ENCODE measurements around the gene KRR1.

Gene KRR1

DNA sequence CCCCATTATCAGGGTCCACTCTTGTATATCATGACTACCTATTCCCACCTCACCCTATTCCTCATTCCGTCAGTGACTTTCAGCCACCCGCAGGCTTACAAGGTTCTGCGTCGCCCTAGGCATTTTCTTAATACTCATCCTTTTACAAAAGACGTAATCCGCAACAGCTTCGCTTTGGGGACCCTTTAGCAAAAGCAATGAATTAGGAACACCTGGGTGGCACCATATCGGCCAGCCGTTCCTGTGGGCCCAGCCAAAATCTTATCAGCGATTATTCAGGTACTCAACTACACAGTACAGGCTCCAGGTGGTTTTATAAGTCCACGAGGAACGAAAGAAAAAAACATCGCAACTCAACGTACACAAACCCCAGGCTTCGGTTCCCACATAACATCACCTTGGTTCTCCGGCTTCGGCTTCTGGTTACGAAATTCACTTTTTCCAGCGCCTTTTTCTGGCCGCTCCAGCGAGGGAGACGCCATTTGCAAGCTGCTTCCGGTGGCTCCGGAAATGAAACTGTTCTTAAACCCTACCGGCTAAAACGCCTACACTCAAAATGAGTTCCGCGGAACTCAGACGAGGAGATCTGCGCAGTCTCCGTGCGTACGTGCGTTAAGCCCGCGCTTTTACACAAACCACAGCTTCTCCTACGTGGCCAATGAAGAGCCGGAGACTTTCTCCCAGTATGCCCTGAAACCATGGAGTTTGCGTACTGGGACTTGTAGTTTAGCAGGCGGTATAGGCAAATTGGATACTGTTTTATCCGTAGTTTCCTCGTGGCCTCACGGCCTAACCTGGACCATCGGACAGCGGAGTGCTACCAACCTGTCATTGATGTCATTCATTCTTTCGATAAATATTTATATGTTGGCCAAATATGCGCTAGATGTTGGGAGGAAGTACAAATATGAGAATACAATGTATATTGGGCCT lies at the start of gene KRR1:
KRR1 (minus strand) TSS at position 494 of the 933 bp plus-strand sequence; CDS start at position 482, 12 bp downstream.
- peak within 1 kb of the TSS; percentile 91 to 94 for H3K9ac ChIP-seq (ENCODE audit: low read length in 2 of 2)
- peak within 1 kb of the TSS; percentile 96 to 100 for H3K4me3 ChIP-seq (ENCODE audit: low read length in 2 of 2)
- H3K27ac ChIP-seq (ENCODE audit: low read length), result peak within 1 kb of the TSS; percentile 72
- H3K9me3 ChIP-seq (ENCODE audit: control insufficient read depth in 2 of 2, low read length in 2 of 2), result no peaks in the 10 kb centered on the region
- H3K27me3 ChIP-seq (ENCODE audit: control insufficient read depth in 1 of 2, insufficient read depth in 2 of 2, low read length in 2 of 2), result no peaks in the 10 kb centered on the region
- H3K4me1 ChIP-seq (ENCODE audit: control insufficient read depth, insufficient read depth, low read length), result peaks cover 11% of the 10 kb centered on the region
- H3K36me3 ChIP-seq (ENCODE audit: control insufficient read depth in 2 of 2, insufficient read depth in 2 of 2, low read length in 2 of 2), result peaks cover 2 to 3% of the 10 kb centered on the region in 2 donors

DNA sequence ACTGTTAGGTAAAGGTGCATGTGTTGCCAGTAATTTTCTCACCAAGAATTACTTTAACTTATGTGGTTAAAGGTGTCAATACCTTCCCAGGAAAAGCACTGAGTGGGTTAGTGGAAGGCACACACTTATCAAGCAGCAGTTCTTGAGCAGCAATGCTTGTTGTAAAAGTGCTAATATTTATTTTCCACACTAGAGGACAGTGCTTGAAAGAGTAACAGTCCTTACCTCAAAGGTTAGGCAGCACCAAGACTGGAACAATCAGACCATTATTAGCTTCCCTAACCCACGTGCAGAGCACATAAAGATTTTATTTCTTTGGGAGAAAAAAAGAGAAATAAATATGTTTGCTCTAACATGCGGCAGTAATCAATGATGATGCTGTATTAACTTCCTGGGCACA lies 48.8 kb upstream of the KRR1 start:
- Histone ChIP-seq H3K9ac (ENCODE audit: low read length in 2 of 2) (no peak overlapping the region), H3K27ac (ENCODE audit: low read length) (no peak overlapping the region), H3K9me3 (ENCODE audit: control insufficient read depth in 2 of 2, low read length in 2 of 2) (no peaks in the 10 kb centered on the region), H3K4me1 (ENCODE audit: control insufficient read depth, insufficient read depth, low read length) (no peaks in the 10 kb centered on the region), H3K4me3 (ENCODE audit: low read length in 2 of 2) (no peak overlapping the region), H3K36me3 (ENCODE audit: control insufficient read depth in 2 of 2, insufficient read depth in 2 of 2, low read length in 2 of 2) (no peaks in the 10 kb centered on the region), H3K27me3 (ENCODE audit: control insufficient read depth in 1 of 2, insufficient read depth in 2 of 2, low read length in 2 of 2) (no peaks in the 10 kb centered on the region)

DNA sequence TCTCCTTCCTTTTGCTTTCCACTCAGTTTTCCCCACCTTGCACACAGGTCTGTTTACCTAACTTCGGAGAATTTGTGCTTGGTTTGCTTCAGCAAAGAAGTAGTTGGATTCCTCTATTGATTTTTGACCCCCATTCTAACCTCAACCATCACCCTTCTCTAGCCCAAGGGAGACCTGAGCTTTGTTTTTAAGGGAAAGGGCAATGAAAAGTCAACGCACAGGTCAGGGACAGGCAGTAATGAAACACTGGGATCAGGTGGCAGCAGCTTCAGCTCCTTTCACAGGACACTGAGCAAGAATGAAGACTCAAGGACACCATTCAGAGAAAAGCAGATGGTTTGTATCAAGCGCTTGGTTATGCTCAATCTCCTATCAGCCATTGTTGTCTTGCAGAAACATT lies 46.9 kb upstream of the KRR1 start:
- Histone ChIP-seq H3K36me3 (ENCODE audit: control insufficient read depth in 2 of 2, insufficient read depth in 2 of 2, low read length in 2 of 2) (no peaks in the 10 kb centered on the region), H3K4me3 (ENCODE audit: low read length in 2 of 2) (no peak overlapping the region), H3K4me1 (ENCODE audit: control insufficient read depth, insufficient read depth, low read length) (peaks cover 4% of the 10 kb centered on the region), H3K9ac (ENCODE audit: low read length in 2 of 2) (no peak overlapping the region), H3K27ac (ENCODE audit: low read length) (no peak overlapping the region), H3K27me3 (ENCODE audit: control insufficient read depth in 1 of 2, insufficient read depth in 2 of 2, low read length in 2 of 2) (no peaks in the 10 kb centered on the region), H3K9me3 (ENCODE audit: control insufficient read depth in 2 of 2, low read length in 2 of 2) (no peaks in the 10 kb centered on the region)

DNA sequence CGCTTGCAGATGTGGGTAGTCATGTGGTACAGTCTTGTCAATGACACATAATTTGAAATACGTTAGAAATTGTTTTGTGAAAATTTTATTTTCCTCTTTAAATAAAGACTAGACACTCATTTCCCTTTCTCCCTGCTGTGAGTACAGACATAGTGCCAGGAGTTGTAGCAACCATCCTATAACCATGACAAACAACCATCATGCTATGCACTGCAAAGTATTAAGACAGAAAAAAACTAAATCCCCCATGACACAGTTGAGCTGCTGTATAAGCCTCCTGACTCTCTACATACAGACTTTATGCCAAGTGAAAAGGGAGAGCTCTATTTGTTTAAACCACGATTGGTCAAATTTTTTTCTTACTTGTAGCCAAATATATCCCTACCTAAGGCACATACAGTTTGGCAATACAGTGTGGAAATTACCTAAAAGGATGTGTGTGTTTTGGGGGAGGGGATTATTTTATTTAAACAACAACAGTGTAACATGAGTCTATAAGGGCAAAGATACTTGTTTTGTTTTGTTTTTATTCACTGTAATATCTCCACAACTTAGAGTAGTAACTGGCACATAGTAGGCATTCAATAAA lies 45.0 kb upstream of the KRR1 start:
- no peak overlapping the region for H3K9ac ChIP-seq (ENCODE audit: low read length in 2 of 2)
- no peaks in the 10 kb centered on the region for H3K27me3 ChIP-seq (ENCODE audit: control insufficient read depth in 1 of 2, insufficient read depth in 2 of 2, low read length in 2 of 2)
- H3K9me3 ChIP-seq (ENCODE audit: control insufficient read depth in 2 of 2, low read length in 2 of 2), result no peaks in the 10 kb centered on the region
- H3K4me1 ChIP-seq (ENCODE audit: control insufficient read depth, insufficient read depth, low read length), result peaks cover 4% of the 10 kb centered on the region
- no peak overlapping the region for H3K27ac ChIP-seq (ENCODE audit: low read length)
- H3K4me3 ChIP-seq (ENCODE audit: low read length in 2 of 2), result no peak overlapping the region
- no peaks in the 10 kb centered on the region for H3K36me3 ChIP-seq (ENCODE audit: control insufficient read depth in 2 of 2, insufficient read depth in 2 of 2, low read length in 2 of 2)

DNA sequence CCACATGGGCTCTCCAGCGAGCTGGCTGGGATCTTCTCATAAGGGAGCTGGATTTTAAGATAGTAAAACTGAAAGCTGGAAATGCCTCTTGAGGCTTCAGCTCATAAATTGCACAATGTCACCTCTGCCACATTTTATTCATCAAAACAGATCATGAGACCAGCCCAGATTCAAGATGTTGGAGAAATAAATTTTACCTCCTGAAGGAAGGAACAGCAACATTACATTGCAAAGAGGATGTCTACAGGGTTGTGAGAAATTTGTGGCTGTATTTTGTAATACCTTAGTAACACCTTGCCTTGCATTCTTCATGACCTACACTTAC lies 43.1 kb upstream of the KRR1 start:
- H3K36me3 ChIP-seq (ENCODE audit: control insufficient read depth in 2 of 2, insufficient read depth in 2 of 2, low read length in 2 of 2), result no peaks in the 10 kb centered on the region
- H3K9me3 ChIP-seq (ENCODE audit: control insufficient read depth in 2 of 2, low read length in 2 of 2), result no peaks in the 10 kb centered on the region
- H3K27ac ChIP-seq (ENCODE audit: low read length), result no peak overlapping the region
- no peaks in the 10 kb centered on the region for H3K27me3 ChIP-seq (ENCODE audit: control insufficient read depth in 1 of 2, insufficient read depth in 2 of 2, low read length in 2 of 2)
- H3K4me1 ChIP-seq (ENCODE audit: control insufficient read depth, insufficient read depth, low read length), result peaks cover 7% of the 10 kb centered on the region
- H3K4me3 ChIP-seq (ENCODE audit: low read length in 2 of 2), result no peak overlapping the region
- H3K9ac ChIP-seq (ENCODE audit: low read length in 2 of 2), result no peak overlapping the region

DNA sequence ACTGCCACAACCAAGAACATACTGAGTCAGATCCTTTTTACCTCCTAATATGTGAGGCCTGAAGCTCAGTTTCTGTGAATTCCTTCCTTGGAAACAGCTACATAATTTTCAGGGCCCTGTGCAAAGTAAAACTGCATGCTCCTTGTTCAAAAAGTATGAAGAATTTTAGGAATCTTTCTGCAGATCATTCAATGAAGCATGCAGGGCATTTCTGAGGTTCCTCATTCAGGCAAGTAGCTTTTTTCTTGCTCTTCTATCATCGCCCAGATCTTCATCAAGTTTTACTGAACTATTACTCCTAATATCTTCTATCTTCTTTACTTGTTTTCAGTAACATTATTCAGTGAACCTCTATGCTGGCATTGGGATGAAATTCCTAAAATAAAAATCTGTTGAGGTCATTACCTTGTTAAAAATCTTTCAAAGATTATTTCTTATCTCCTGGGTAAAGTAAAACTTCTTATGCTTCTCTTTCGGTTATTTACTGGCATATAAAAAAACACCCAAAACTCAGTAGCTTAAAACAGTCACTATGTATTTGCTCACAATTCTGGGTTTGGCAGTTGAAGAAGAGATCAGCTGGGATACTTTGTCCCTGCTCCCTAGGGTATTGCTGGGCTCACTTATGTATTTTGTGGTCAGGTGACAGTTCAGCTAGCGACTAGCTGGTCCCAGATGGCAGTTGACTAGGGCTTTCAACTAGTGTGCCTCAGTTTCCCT lies 42.6 kb upstream of the KRR1 start:
- no peak overlapping the region for H3K27ac ChIP-seq (ENCODE audit: low read length)

DNA sequence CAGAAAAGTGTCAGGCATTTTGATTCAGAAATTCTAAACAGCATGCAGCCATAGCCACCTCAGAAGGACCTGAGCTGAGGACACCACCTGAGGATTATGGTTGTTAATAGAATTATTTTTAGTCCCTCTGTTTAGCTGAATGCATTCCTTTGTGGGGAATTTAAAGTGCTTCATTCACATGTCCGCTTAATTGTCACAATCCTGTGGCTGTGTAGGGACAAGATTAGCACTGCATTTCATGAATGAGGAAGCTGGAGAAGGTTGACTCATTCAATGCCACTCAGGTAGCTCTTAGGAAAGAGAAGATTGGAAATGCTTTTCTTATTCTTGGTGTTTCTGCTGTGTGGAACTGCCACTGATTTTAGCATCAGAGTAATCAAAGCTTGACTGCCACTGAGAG lies 42.0 kb upstream of the KRR1 start:
- Histone ChIP-seq H3K9ac (ENCODE audit: low read length in 2 of 2) (no peak overlapping the region), H3K4me1 (ENCODE audit: control insufficient read depth, insufficient read depth, low read length) (peaks cover 7% of the 10 kb centered on the region), H3K4me3 (ENCODE audit: low read length in 2 of 2) (no peak overlapping the region), H3K36me3 (ENCODE audit: control insufficient read depth in 2 of 2, insufficient read depth in 2 of 2, low read length in 2 of 2) (no peaks in the 10 kb centered on the region), H3K27ac (ENCODE audit: low read length) (no peak overlapping the region), H3K9me3 (ENCODE audit: control insufficient read depth in 2 of 2, low read length in 2 of 2) (no peaks in the 10 kb centered on the region), H3K27me3 (ENCODE audit: control insufficient read depth in 1 of 2, insufficient read depth in 2 of 2, low read length in 2 of 2) (no peaks in the 10 kb centered on the region)

More for the DNA sequence above, 42.6 kb upstream of the KRR1 start:
- H3K9ac ChIP-seq (ENCODE audit: low read length in 2 of 2), result no peak overlapping the region
- peaks cover 7% of the 10 kb centered on the region for H3K4me1 ChIP-seq (ENCODE audit: control insufficient read depth, insufficient read depth, low read length)
- H3K9me3 ChIP-seq (ENCODE audit: control insufficient read depth in 2 of 2, low read length in 2 of 2), result no peaks in the 10 kb centered on the region
- H3K36me3 ChIP-seq (ENCODE audit: control insufficient read depth in 2 of 2, insufficient read depth in 2 of 2, low read length in 2 of 2), result no peaks in the 10 kb centered on the region
- no peaks in the 10 kb centered on the region for H3K27me3 ChIP-seq (ENCODE audit: control insufficient read depth in 1 of 2, insufficient read depth in 2 of 2, low read length in 2 of 2)
- H3K4me3 ChIP-seq (ENCODE audit: low read length in 2 of 2), result no peak overlapping the region

DNA sequence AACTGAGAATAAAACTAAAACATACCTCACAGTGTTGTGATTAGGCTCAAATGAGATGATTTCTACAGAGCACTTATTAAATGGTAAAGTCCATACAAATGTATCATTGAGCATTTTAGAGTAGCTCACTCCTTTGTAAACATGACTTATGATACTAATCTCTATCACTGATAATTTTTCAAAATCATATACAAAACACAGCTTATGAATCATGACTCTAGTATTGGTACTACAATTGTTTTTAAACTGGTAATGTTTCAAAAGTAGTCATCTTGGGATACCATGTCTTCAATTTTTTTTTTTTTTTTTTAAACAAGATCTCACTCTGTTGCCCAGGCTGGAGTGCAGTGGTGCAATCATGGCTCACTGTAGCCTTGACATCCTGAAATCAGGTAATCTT lies 40.1 kb upstream of the KRR1 start:
- H3K4me1 ChIP-seq (ENCODE audit: control insufficient read depth, insufficient read depth, low read length), result peaks cover 7% of the 10 kb centered on the region
- H3K36me3 ChIP-seq (ENCODE audit: control insufficient read depth in 2 of 2, insufficient read depth in 2 of 2, low read length in 2 of 2), result no peaks in the 10 kb centered on the region
- H3K9me3 ChIP-seq (ENCODE audit: control insufficient read depth in 2 of 2, low read length in 2 of 2), result no peaks in the 10 kb centered on the region
- no peak overlapping the region for H3K4me3 ChIP-seq (ENCODE audit: low read length in 2 of 2)
- H3K27me3 ChIP-seq (ENCODE audit: control insufficient read depth in 1 of 2, insufficient read depth in 2 of 2, low read length in 2 of 2), result no peaks in the 10 kb centered on the region
- no peak overlapping the region for H3K9ac ChIP-seq (ENCODE audit: low read length in 2 of 2)
- H3K27ac ChIP-seq (ENCODE audit: low read length), result no peak overlapping the region

DNA sequence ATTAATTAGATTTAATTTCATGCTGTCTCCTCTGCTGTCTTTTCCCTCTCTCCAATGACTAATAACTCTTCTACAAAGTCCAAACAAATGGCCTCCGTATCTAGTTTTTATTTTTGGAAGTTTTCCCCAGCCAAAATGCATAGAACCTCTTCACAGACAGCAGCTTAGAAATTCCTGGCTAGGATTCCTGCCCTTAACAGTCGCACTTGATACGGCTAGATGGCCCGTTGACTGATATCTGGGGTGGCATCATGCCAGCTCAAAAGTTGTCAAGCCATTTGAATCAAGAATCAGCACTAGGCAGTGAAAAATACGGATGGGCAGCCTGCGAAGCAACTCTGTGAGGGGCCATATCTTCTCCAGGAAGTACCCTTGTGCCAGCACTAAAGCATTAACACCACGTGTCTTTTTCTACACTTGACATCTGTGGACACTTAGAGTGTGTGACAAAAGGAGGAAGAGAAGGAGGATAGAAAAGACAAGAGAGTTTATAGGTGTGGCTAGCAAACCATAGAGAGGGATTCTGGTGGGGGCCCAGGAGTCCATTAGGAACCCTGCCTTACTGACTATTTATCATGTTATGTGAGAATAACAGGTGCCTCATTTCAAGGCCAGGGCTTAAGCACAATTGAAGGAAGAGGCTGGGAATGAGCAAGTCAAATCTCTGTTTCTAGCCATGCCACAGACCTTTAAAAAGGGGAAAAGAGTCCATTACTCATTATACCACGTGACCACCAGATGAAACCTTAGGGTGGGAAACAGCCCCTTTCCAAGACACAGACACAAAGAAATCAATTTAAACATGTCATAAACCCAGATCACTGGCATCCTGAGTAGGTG lies 39.2 kb upstream of the KRR1 start:
- no peak overlapping the region for H3K27ac ChIP-seq (ENCODE audit: low read length)
- no peaks in the 10 kb centered on the region for H3K27me3 ChIP-seq (ENCODE audit: control insufficient read depth in 1 of 2, insufficient read depth in 2 of 2, low read length in 2 of 2)
- no peak overlapping the region for H3K9ac ChIP-seq (ENCODE audit: low read length in 2 of 2)
- no peaks in the 10 kb centered on the region for H3K9me3 ChIP-seq (ENCODE audit: control insufficient read depth in 2 of 2, low read length in 2 of 2)
- no peak overlapping the region for H3K4me3 ChIP-seq (ENCODE audit: low read length in 2 of 2)
- H3K4me1 ChIP-seq (ENCODE audit: control insufficient read depth, insufficient read depth, low read length), result peaks cover 7% of the 10 kb centered on the region
- no peaks in the 10 kb centered on the region for H3K36me3 ChIP-seq (ENCODE audit: control insufficient read depth in 2 of 2, insufficient read depth in 2 of 2, low read length in 2 of 2)

DNA sequence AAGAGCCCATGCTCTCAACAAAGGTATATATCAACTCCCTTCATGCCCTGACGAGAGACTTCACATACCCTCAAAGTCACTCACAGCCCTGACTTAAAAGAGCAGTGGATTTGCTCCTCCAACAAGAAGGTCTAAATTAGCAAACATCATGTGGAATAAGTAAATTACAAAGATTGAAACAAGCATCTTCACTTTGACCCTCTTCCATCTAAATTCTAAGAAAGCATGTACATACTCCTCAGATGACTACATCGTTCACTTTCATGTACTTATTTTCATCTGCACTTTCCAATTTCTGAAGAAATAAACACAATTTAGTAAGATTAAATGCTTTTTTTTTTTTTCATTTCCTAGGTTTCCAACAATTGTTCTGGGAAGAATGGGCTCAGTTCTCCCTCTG lies 38.6 kb upstream of the KRR1 start:
- no peak overlapping the region for H3K9ac ChIP-seq (ENCODE audit: low read length in 2 of 2)
- no peaks in the 10 kb centered on the region for H3K27me3 ChIP-seq (ENCODE audit: control insufficient read depth in 1 of 2, insufficient read depth in 2 of 2, low read length in 2 of 2)
- no peak overlapping the region for H3K4me3 ChIP-seq (ENCODE audit: low read length in 2 of 2)
- no peaks in the 10 kb centered on the region for H3K9me3 ChIP-seq (ENCODE audit: control insufficient read depth in 2 of 2, low read length in 2 of 2)
- no peak overlapping the region for H3K27ac ChIP-seq (ENCODE audit: low read length)
- peaks cover 7% of the 10 kb centered on the region for H3K4me1 ChIP-seq (ENCODE audit: control insufficient read depth, insufficient read depth, low read length)
- H3K36me3 ChIP-seq (ENCODE audit: control insufficient read depth in 2 of 2, insufficient read depth in 2 of 2, low read length in 2 of 2), result no peaks in the 10 kb centered on the region

Data from stomach smooth muscle (tissue), 2 donors.